Vagina (tissue), 2 donors: ENCODE data around the gene FAM131C.

Experiments
- POLR2AphosphoS5 ChIP-seq, 2 donors: sonication (generic); formaldehyde crosslinking; IDR thresholded peaks; one replicate each; pipeline ENCODE4 v1.9.0; 2017; ENCODE audit warnings: antibody characterized with exemption in 2 of 2, mild to moderate bottlenecking in 2 of 2, low read depth in 1 of 2; ENCODE audit not compliant: insufficient read depth in 1 of 2
- TF ChIP-seq, protein P1 (sequence below), 3 experiments: fragments of 450-650 bp in 2 of 3; fragments of 200-600 bp in 1 of 3; sonication (generic) in 1 of 3; IDR thresholded peaks; one replicate each; pipeline ENCODE4 v1.5.1; 2017 to 2019; ENCODE audit warnings: antibody characterized with exemption in 3 of 3, mild to moderate bottlenecking in 2 of 3, moderate library complexity in 2 of 3

DNA sequence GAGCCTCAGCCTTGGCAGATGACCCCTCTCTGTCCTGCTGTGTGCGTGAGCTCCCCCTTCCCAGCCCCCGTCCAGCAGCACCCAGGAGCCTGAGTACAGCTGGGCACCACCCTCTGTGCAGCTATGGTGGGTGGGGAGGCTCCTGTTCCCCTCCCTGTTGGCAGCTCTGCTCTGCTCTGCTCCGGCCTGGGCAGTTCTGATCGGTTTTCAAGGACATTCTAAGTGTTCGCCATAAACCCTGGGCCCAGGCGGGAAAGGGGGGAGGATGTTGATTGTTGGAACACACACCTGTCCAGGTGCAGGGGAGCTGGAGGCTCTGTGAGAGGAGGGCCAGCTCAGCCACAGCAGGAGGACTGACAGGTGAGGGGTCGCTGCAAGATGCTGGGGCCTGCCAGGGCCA lies 29.9 kb downstream of the FAM131C start, which contains the start of gene CLCNKB:
- TF ChIP-seq, protein P1, sequence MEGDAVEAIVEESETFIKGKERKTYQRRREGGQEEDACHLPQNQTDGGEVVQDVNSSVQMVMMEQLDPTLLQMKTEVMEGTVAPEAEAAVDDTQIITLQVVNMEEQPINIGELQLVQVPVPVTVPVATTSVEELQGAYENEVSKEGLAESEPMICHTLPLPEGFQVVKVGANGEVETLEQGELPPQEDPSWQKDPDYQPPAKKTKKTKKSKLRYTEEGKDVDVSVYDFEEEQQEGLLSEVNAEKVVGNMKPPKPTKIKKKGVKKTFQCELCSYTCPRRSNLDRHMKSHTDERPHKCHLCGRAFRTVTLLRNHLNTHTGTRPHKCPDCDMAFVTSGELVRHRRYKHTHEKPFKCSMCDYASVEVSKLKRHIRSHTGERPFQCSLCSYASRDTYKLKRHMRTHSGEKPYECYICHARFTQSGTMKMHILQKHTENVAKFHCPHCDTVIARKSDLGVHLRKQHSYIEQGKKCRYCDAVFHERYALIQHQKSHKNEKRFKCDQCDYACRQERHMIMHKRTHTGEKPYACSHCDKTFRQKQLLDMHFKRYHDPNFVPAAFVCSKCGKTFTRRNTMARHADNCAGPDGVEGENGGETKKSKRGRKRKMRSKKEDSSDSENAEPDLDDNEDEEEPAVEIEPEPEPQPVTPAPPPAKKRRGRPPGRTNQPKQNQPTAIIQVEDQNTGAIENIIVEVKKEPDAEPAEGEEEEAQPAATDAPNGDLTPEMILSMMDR (IDR thresholded peaks at IDR 0.05), result no peak
- TF ChIP-seq POLR2AphosphoS5 (IDR thresholded peaks at IDR 0.05; ENCODE audit: insufficient read depth in 1 of 2, low read depth in 1 of 2), result no peak
